GM13976 (cell line): Measurements from ENCODE around the gene SPATC1L.

Experiments
- DNase-seq: peaks from one replicate; pipeline ENCODE4 v3.0.0; 2012; ENCODE audit warnings: low spot score
- in situ Hi-C: fragments of 300-500 bp; cut with MboI; formaldehyde crosslinking; loops from one replicate; pipeline ENCODE4 v1.12.0; 2022; ENCODE audit warnings: low sequenced_read_pairs, mixed read lengths, inconsistent platforms; ENCODE audit not compliant: unreplicated experiment
- TF ChIP-seq, protein P1 (sequence below): IDR thresholded peaks from 2 replicates; pipeline ENCODE4 v1.5.1; 2012; ENCODE audit warnings: borderline replicate concordance, mild to moderate bottlenecking; ENCODE audit not compliant: insufficient read depth; ENCODE audit errors: extremely low read depth, missing control alignments, control extremely low read depth

Gene SPATC1L

GRCh38 chr21:46156678-46157077 lies 27.6 kb downstream of the SPATC1L start:
- DNase-seq, result no peak
- in situ Hi-C loops, result no loop called here
- TF ChIP-seq, protein P1, sequence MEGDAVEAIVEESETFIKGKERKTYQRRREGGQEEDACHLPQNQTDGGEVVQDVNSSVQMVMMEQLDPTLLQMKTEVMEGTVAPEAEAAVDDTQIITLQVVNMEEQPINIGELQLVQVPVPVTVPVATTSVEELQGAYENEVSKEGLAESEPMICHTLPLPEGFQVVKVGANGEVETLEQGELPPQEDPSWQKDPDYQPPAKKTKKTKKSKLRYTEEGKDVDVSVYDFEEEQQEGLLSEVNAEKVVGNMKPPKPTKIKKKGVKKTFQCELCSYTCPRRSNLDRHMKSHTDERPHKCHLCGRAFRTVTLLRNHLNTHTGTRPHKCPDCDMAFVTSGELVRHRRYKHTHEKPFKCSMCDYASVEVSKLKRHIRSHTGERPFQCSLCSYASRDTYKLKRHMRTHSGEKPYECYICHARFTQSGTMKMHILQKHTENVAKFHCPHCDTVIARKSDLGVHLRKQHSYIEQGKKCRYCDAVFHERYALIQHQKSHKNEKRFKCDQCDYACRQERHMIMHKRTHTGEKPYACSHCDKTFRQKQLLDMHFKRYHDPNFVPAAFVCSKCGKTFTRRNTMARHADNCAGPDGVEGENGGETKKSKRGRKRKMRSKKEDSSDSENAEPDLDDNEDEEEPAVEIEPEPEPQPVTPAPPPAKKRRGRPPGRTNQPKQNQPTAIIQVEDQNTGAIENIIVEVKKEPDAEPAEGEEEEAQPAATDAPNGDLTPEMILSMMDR, result no peak

- no peak for DNase-seq
- TF ChIP-seq, protein P1, result no peak
- in situ Hi-C loops, result no loop called here
Measured at GRCh38 chr21:46156378-46156645, 27.9 kb downstream of the SPATC1L start.

DNA sequence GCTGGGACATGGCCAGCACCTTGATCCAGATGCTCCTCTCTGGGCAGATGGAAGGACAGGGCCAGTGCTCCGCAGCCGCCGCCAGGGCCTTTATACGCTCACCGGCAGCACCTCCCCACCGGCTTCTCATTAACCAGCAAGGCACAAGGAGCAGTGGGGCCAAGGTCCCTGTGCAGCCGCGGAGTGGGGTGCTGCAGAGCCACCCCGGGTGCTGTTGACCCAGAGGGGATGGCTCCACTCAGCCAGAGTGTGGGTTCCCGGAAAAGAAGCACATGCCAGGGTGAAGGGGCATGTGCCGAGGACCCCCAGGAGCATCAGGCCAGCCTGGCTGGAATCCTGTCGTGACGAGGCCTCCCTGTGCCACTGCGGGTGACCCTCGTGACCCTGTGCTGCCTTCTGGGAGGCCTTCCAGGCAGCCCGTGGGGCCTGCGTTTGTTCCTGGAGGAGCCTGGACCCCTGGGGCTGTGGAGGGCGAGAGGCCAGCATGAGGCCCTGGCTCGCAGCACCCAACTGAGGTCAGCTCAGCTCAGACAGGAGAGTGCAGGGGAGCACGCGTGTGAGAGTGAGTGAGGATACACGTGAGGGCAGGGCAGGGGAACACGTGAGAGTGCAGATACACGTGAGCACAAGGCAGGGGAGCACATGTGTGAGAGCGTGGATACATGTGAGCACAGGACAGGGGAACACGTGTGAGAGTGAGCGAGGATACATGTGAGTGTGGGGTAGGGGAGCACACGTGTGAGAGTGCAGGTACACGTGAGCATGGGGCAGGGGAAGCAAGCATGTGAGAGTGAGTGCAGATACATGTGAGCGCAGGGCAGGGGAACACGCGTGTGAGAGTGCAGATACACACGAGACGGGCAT lies 28.5 kb downstream of the SPATC1L start, which contains the start of gene FTCD:
Gene FTCD (minus strand): TSS at position 66 of the 864 bp plus-strand sequence. CDS start 56 bp downstream, at position 10.
- in situ Hi-C loops, result no loop called here

GRCh38 chr21:46154955-46155513 lies 29.2 kb downstream of the SPATC1L start:
- in situ Hi-C loops, result no loop called here
- TF ChIP-seq, protein P1, result no peak
- no peak for DNase-seq

More for the DNA sequence above, 28.5 kb downstream of the SPATC1L start, which contains the start of gene FTCD:
- DNase-seq, result no peak
- TF ChIP-seq, protein P1, result no peak

- DNase-seq, result no peak
- in situ Hi-C loops, result no loop called here
- TF ChIP-seq, protein P1, result no peak
Measured at GRCh38 chr21:46154155-46154954, 29.9 kb downstream of the SPATC1L start.
